Skeletal muscle tissue (tissue), 4 donors: Measurements from ENCODE around the gene ARHGAP15. TPM values are rescaled to one million over a fixed set of nuclear protein-coding genes. Genes with fewer than 3 reads are reported as not detected.

ENCODE experiments used
- H3K27ac ChIP-seq: one replicate; pipeline ENCODE4 v1.7.0; 2013; ENCODE audit warnings: mild to moderate bottlenecking, low read depth, low read length, inconsistent platforms
- H3K27me3 ChIP-seq, 3 donors: one replicate each; pipeline ENCODE4 v1.7.0; 2013; ENCODE audit warnings: low read length in 3 of 3; ENCODE audit not compliant: control insufficient read depth in 3 of 3, insufficient read depth in 3 of 3
- H3K36me3 ChIP-seq, 3 donors: one replicate each; pipeline ENCODE4 v1.7.0; 2013; ENCODE audit warnings: low read length in 3 of 3; ENCODE audit not compliant: control insufficient read depth in 3 of 3, insufficient read depth in 3 of 3
- H3K4me1 ChIP-seq, 3 donors: one replicate each; pipeline ENCODE4 v1.7.0; 2013; ENCODE audit warnings: low read length in 3 of 3, mild to moderate bottlenecking in 3 of 3; ENCODE audit not compliant: control insufficient read depth in 3 of 3, insufficient read depth in 3 of 3
- H3K4me3 ChIP-seq, 3 donors: one replicate each; pipeline ENCODE4 v1.7.0; 2013; ENCODE audit warnings: low read length in 3 of 3
- H3K9ac ChIP-seq, 3 donors: one replicate each; pipeline ENCODE4 v1.7.0; 2013; ENCODE audit warnings: low read length in 3 of 3, mild to moderate bottlenecking in 3 of 3, moderate library complexity in 2 of 3, low read depth in 1 of 3
- H3K9me3 ChIP-seq, 3 donors: one replicate each; pipeline ENCODE4 v1.7.0; 2013; ENCODE audit warnings: low read length in 3 of 3; ENCODE audit not compliant: control insufficient read depth in 3 of 3
- total RNA-seq: library from RNA; depleted of rRNA; stranded (reverse); fragments of >200 nt; gene quantifications from one replicate; pipeline ENCODE4 v1.2.3, GENCODE V29; 2014
- donor health status: Osteomylitis.

ARHGAP15 gene
- total RNA-seq, 1 donor from 2014 or later, result 33.9 TPM

- Histone ChIP-seq H3K4me1 (no peaks in the 10 kb centered on the region), H3K27me3 (no peaks in the 10 kb centered on the region), H3K4me3 (no peak overlapping the region), H3K36me3 (no peaks in the 10 kb centered on the region), H3K9me3 (no peaks in the 10 kb centered on the region), H3K9ac (no peak overlapping the region), H3K27ac (no peak overlapping the region)
Observed at GRCh38 chr2:143607231-143608062, 478.2 kb downstream of the ARHGAP15 start.

GRCh38 chr2:143608063-143608423, 478.8 kb downstream of the ARHGAP15 start:
- no peaks in the 10 kb centered on the region for H3K4me1 ChIP-seq
- H3K27me3 ChIP-seq, result no peaks in the 10 kb centered on the region
- no peaks in the 10 kb centered on the region for H3K9me3 ChIP-seq
- no peak overlapping the region for H3K4me3 ChIP-seq
- no peak overlapping the region for H3K9ac ChIP-seq
- no peak overlapping the region for H3K27ac ChIP-seq
- no peaks in the 10 kb centered on the region for H3K36me3 ChIP-seq

DNA sequence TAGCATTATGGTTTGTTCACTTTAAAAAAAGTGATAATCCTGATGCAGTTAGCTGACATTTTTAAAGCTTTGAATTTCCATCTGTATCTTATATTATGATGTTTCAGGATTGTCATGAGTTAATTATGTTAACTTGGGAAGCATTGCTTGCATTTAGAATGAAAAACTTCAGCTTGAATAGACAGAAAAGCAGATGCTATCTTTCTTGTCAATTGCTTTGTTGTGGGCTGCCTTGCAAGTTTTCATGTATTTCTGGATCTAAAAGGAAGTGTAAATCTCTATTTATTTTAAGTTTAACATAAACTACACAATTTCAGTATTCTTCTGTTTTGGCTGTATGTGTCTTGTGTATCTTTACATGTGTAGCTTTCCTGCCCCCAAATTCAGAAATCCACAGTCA, 479.5 kb downstream of the ARHGAP15 start:
- Histone ChIP-seq H3K27ac (no peak overlapping the region), H3K4me3 (no peak overlapping the region)

GRCh38 chr2:143611336-143611735, 482.1 kb downstream of the ARHGAP15 start:
- no peak overlapping the region for H3K9ac ChIP-seq
- no peaks in the 10 kb centered on the region for H3K36me3 ChIP-seq
- H3K4me1 ChIP-seq, result no peaks in the 10 kb centered on the region
- H3K27me3 ChIP-seq, result no peaks in the 10 kb centered on the region
- H3K9me3 ChIP-seq, result no peaks in the 10 kb centered on the region
- H3K4me3 ChIP-seq, result no peak overlapping the region
- no peak overlapping the region for H3K27ac ChIP-seq

More for the DNA sequence above, 479.5 kb downstream of the ARHGAP15 start:
- no peaks in the 10 kb centered on the region for H3K4me1 ChIP-seq
- H3K9me3 ChIP-seq, result no peaks in the 10 kb centered on the region
- no peaks in the 10 kb centered on the region for H3K36me3 ChIP-seq
- no peak overlapping the region for H3K9ac ChIP-seq
- no peaks in the 10 kb centered on the region for H3K27me3 ChIP-seq

DNA sequence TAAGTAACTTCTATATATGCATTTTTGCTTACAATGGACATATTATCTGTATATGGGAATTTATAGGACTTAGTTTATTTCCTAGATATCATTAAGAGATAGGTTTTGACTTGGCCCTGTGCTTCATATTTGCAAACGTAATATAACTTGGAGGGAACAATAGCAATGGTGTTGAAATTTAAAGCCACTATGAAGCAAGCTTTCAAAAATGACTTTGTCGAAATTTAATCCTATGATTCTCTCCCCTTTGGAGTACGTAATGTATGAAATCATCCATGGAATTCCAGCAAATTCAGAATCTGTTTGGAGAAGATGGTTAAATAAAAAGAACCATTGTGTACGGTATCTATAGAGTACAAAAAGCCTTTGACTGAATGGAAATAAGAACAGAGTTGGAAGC, 486.3 kb downstream of the ARHGAP15 start:
- no peak overlapping the region for H3K9ac ChIP-seq
- no peaks in the 10 kb centered on the region for H3K36me3 ChIP-seq
- H3K4me1 ChIP-seq, result no peaks in the 10 kb centered on the region
- no peak overlapping the region for H3K27ac ChIP-seq
- no peaks in the 10 kb centered on the region for H3K27me3 ChIP-seq
- no peaks in the 10 kb centered on the region for H3K9me3 ChIP-seq
- no peak overlapping the region for H3K4me3 ChIP-seq

- Histone ChIP-seq H3K27me3 (no peaks in the 10 kb centered on the region), H3K9me3 (no peaks in the 10 kb centered on the region), H3K9ac (no peak overlapping the region), H3K27ac (no peak overlapping the region), H3K36me3 (no peaks in the 10 kb centered on the region), H3K4me1 (no peaks in the 10 kb centered on the region), H3K4me3 (no peak overlapping the region)
Observed at GRCh38 chr2:143616452-143616851, 487.2 kb downstream of the ARHGAP15 start.

GRCh38 chr2:143617803-143618415, 488.7 kb downstream of the ARHGAP15 start:
- H3K4me3 ChIP-seq, result no peak overlapping the region
- H3K9me3 ChIP-seq, result no peaks in the 10 kb centered on the region
- no peaks in the 10 kb centered on the region for H3K36me3 ChIP-seq
- no peak overlapping the region for H3K27ac ChIP-seq
- H3K9ac ChIP-seq, result no peak overlapping the region
- no peaks in the 10 kb centered on the region for H3K27me3 ChIP-seq
- no peaks in the 10 kb centered on the region for H3K4me1 ChIP-seq

DNA sequence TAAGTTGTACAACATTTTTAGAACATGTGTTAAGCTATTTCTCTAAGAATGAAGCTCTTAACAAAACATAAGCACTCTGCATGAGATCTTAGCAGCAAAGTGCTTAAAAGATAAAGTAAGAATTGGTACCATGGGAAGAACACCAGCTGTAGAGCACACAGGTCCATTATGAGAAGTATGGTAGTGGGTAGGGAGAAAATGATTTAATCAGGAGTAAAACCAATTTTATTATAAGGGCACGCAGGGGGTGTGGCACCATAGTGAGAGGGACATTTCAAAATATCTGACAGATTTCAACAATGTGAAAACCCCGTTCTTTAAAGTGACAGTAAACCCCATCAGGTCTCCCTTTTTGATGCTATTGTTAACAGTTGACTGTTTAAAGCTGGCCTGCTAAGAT, 492.9 kb downstream of the ARHGAP15 start:
- Histone ChIP-seq H3K9me3 (no peaks in the 10 kb centered on the region), H3K4me3 (no peak overlapping the region), H3K36me3 (no peaks in the 10 kb centered on the region), H3K9ac (no peak overlapping the region), H3K27me3 (no peaks in the 10 kb centered on the region), H3K4me1 (peaks cover 0 to 2% (median 0%) of the 10 kb centered on the region in 3 donors), H3K27ac (no peak overlapping the region)

GRCh38 chr2:143623231-143623908, 494.2 kb downstream of the ARHGAP15 start:
- no peak overlapping the region for H3K27ac ChIP-seq
- no peaks in the 10 kb centered on the region for H3K27me3 ChIP-seq
- no peak overlapping the region for H3K9ac ChIP-seq
- H3K4me1 ChIP-seq, result peaks cover 0 to 2% (median 0%) of the 10 kb centered on the region in 3 donors
- H3K9me3 ChIP-seq, result no peaks in the 10 kb centered on the region
- H3K36me3 ChIP-seq, result no peaks in the 10 kb centered on the region
- no peak overlapping the region for H3K4me3 ChIP-seq

DNA sequence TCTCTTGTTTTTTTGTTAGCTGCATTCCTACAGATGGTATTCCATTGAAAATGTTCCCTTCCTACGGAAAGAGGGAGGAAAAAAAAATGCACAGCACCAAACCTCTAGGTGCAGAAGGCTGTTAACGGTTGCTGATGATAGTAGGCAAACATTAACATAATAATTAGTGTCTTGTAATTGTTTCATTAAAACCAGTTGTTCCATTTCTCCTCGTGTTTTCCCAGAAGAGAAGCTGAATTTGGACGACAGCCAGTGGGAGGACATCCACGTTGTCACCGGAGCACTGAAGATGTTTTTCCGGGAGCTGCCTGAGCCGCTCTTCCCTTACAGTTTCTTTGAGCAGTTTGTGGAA, 494.7 kb downstream of the ARHGAP15 start:
- H3K9ac ChIP-seq, result no peak overlapping the region
- H3K9me3 ChIP-seq, result no peaks in the 10 kb centered on the region
- H3K27ac ChIP-seq, result no peak overlapping the region
- H3K4me1 ChIP-seq, result peaks cover 0 to 2% (median 0%) of the 10 kb centered on the region in 3 donors
- no peaks in the 10 kb centered on the region for H3K36me3 ChIP-seq
- H3K4me3 ChIP-seq, result no peak overlapping the region
- H3K27me3 ChIP-seq, result no peaks in the 10 kb centered on the region
